Peyer's patch (tissue), 4 donors: ENCODE data around the gene SEMA4D. TPM values are rescaled to one million over a fixed set of nuclear protein-coding genes. Genes with fewer than 3 reads are reported as not detected.

ENCODE experiments used
- DNase-seq, 3 donors: peaks; one replicate each; pipeline ENCODE4 v3.0.0-alpha.2; 2017 to 2019
- H3K27ac ChIP-seq, 4 donors: fragments of 200-600 bp; sonication (generic); one replicate each; pipeline ENCODE4 v1.5.1; 2016 to 2019
- H3K27me3 ChIP-seq, 2 donors: fragments of 200-600 bp; sonication (generic); one replicate each; pipeline ENCODE4 v1.5.1; 2019
- H3K36me3 ChIP-seq, 3 donors: fragments of 200-600 bp; sonication (generic); one replicate each; pipeline ENCODE4 v1.5.1; 2016 to 2019
- H3K4me1 ChIP-seq, 4 donors: fragments of 200-600 bp; sonication (generic); one replicate each; pipeline ENCODE4 v1.5.1; 2016 to 2019
- H3K4me3 ChIP-seq, 4 donors: fragments of 200-600 bp; sonication (generic); 1 replicate in 3 of 4; 2 replicates in 1 of 4; pipeline ENCODE4 v1.5.1; 2016 to 2019; ENCODE audit warnings: mild to moderate bottlenecking in 1 of 4
- H3K9me3 ChIP-seq, 4 donors: fragments of 200-600 bp; sonication (generic); one replicate each; pipeline ENCODE4 v1.5.1; 2016 to 2019; ENCODE audit warnings: mild to moderate bottlenecking in 1 of 4
- POLR2A ChIP-seq, 2 donors: fragments of 450-650 bp; IDR thresholded peaks; one replicate each; pipeline ENCODE4 v1.5.1; 2017; ENCODE audit warnings: antibody characterized with exemption in 2 of 2, mild to moderate bottlenecking in 2 of 2, moderate library complexity in 2 of 2
- total RNA-seq, 4 donors: library from RNA; depleted of rRNA; stranded (reverse); fragments of >200 nt; gene quantifications; one replicate each; pipeline ENCODE4 v1.1.0, GENCODE V29; 2016
- TF ChIP-seq, protein P1 (sequence below), 6 experiments: fragments of 450-650 bp in 4 of 6; fragments of 200-600 bp in 2 of 6; sonication (generic) in 1 of 6; IDR thresholded peaks; one replicate each; pipeline ENCODE4 v1.5.1; 2017 to 2019; ENCODE audit warnings: antibody characterized with exemption in 6 of 6, mild to moderate bottlenecking in 3 of 6, moderate library complexity in 1 of 6

SEMA4D gene
- total RNA-seq, 4 donors from 2014 or later: 24.3 to 124 (median 30.0) TPM

DNA sequence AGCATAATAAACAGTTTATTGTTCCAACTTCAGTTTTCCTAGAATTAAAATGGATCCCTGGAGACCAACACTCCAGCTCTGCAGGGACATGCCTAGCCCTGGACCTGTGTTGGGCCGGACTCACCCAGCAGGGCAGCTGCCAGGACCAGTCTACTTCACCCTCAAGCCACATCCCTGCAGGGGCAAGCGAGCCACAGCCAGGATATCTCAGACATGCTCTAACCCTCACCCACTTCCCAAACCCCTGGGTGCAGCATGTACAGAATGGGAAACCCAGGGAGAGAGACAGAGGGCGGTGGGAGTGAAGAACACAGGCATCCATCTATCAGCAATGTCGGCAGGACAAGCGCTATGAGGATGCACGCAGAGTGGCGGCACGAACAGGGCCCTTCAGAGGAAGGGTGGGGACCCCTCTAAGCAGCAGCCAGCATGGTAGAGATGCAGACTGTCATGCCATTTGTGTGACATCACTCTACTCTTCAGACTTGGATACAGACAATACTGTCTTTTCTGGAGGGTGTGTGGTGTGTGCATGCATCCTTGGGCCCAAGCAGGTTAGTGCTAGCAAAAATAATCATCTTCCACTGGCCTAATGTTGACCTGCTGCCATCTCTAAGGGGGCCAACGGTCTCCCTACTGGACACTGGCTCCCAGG lies 83.1 kb downstream of the SEMA4D start:
- H3K27ac ChIP-seq: no peak overlapping the region
- no peaks in the 10 kb centered on the region for H3K27me3 ChIP-seq
- no peak overlapping the region for H3K4me3 ChIP-seq
- H3K36me3 ChIP-seq: no peaks in the 10 kb centered on the region
- H3K9me3 ChIP-seq: no peaks in the 10 kb centered on the region
- TF ChIP-seq, protein P1, sequence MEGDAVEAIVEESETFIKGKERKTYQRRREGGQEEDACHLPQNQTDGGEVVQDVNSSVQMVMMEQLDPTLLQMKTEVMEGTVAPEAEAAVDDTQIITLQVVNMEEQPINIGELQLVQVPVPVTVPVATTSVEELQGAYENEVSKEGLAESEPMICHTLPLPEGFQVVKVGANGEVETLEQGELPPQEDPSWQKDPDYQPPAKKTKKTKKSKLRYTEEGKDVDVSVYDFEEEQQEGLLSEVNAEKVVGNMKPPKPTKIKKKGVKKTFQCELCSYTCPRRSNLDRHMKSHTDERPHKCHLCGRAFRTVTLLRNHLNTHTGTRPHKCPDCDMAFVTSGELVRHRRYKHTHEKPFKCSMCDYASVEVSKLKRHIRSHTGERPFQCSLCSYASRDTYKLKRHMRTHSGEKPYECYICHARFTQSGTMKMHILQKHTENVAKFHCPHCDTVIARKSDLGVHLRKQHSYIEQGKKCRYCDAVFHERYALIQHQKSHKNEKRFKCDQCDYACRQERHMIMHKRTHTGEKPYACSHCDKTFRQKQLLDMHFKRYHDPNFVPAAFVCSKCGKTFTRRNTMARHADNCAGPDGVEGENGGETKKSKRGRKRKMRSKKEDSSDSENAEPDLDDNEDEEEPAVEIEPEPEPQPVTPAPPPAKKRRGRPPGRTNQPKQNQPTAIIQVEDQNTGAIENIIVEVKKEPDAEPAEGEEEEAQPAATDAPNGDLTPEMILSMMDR (IDR thresholded peaks at IDR 0.05): no peak
- peaks cover 0 to 26% (median 9%) of the 10 kb centered on the region in 4 donors for H3K4me1 ChIP-seq
- no peak for DNase-seq

DNA sequence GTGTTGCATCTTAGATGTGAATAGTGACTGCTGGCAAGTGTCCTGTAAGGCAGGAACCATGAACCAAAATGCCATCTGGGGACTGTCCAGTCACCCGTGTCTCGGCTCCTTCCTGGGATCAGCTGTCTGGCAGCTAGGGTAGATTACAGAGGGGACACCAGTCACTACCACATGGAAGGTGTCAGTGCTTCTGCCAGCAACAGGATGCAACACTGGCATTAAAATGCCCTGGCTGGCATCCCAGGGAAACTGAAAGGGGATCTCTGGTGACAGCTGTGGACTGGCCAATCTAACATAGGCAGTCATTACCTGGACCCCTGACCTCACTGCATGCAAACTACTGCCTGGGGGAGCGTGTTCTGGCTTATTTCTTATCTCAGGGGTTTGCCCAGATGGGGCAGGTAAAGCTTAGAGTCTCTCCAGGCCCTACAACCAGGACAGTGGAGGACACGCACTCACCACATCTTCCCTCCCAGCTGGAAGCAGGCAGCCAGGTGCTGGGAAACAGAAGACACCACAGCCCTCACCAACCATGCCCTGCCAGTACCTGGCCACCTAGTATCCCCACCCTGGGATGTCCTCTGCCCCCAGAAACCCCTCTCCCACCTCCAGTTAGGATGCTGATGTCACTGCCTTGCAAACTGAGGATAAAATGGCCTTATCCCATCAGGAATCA lies 83.8 kb downstream of the SEMA4D start:
- Histone ChIP-seq H3K9me3 (no peaks in the 10 kb centered on the region), H3K4me1 (peaks cover 0 to 26% (median 14%) of the 10 kb centered on the region in 4 donors), H3K27ac (no peak overlapping the region), H3K27me3 (no peaks in the 10 kb centered on the region), H3K4me3 (no peak overlapping the region), H3K36me3 (no peaks in the 10 kb centered on the region)
- TF ChIP-seq POLR2A (IDR thresholded peaks at IDR 0.05): no peak
- TF ChIP-seq, protein P1 (IDR thresholded peaks at IDR 0.05): no peak
- no peak for DNase-seq

DNA sequence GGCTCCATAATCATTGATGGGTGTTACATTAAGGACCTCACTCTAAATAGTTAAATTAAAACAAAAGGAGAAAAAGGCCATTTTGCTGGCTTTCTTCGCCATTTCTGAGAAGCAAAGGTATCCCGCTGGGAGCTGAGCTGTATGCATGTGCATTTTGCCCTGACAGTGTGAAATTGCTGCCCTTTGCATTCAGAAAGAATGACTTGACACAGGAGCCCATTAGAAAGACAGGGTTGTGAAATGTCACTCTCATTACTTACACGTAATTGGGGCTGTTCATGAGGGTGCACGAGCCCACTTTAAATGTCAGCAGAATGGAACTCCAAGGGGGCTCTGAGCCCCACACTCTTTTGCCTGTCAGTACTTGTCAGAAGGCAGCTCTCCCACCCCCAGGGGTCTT lies 85.0 kb downstream of the SEMA4D start:
- Histone ChIP-seq H3K36me3 (no peaks in the 10 kb centered on the region), H3K27ac (no peak overlapping the region)

DNA sequence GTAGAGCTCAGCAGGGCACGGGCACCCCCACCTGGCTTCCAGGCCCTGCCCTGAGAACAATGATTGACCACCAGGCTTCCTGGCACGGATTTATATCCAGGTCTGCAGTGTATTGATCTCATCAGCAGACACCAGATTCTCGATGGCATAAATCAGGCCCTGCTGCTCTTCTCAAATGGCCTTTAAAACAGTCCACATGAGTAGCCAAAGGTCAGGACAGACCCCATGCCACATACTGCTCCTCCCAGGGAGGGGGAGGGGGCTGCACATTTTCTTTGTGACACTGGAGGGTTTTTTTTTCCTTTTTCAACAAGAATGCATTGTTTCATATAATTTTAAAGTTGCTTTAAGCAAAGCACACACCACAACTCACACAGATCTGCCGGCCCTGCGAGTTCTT lies 85.4 kb downstream of the SEMA4D start:
- Histone ChIP-seq H3K27me3 (no peaks in the 10 kb centered on the region), H3K36me3 (no peaks in the 10 kb centered on the region), H3K9me3 (no peaks in the 10 kb centered on the region), H3K4me3 (no peak overlapping the region), H3K27ac (no peak overlapping the region), H3K4me1 (peaks cover 0 to 29% (median 16%) of the 10 kb centered on the region in 4 donors)
- DNase-seq: no peak
- TF ChIP-seq POLR2A (IDR thresholded peaks at IDR 0.05): no peak
- TF ChIP-seq, protein P1 (IDR thresholded peaks at IDR 0.05): no peak

More for the DNA sequence above, 85.0 kb downstream of the SEMA4D start:
- H3K9me3 ChIP-seq: no peaks in the 10 kb centered on the region
- DNase-seq: no peak
- H3K4me3 ChIP-seq: no peak overlapping the region
- H3K4me1 ChIP-seq: peaks cover 0 to 29% (median 18%) of the 10 kb centered on the region in 4 donors
- H3K27me3 ChIP-seq: no peaks in the 10 kb centered on the region
- TF ChIP-seq, protein P1 (IDR thresholded peaks at IDR 0.05): no peak
- no peak for TF ChIP-seq POLR2A (IDR thresholded peaks at IDR 0.05)

DNA sequence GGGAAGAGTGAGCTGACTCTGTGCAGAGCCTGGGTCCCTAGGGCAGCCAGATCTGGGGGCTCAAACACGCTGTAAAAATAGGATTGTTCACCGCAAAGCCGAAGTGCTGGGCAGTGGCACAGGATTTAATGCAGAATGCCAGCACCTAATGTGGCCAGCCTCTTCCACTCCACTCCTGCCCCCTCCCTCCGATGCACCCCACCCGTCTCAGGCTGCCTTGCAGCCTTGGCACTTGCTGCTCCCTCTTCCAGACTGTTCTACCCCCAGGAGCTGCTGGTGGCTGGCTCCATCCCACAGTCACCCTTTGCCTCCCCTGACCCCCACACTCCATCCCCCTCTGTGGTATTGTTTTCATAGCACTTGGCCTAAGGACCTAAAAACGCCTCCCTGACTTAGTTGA lies 86.2 kb downstream of the SEMA4D start:
- H3K27ac ChIP-seq: no peak overlapping the region
- H3K27me3 ChIP-seq: no peaks in the 10 kb centered on the region
- no peak for DNase-seq
- no peaks in the 10 kb centered on the region for H3K36me3 ChIP-seq
- no peak for TF ChIP-seq POLR2A (IDR thresholded peaks at IDR 0.05)
- TF ChIP-seq, protein P1 (IDR thresholded peaks at IDR 0.05): no peak
- peaks cover 0 to 29% (median 17%) of the 10 kb centered on the region in 4 donors for H3K4me1 ChIP-seq
- H3K4me3 ChIP-seq: no peak overlapping the region
- peaks cover 0 to 5% (median 0%) of the 10 kb centered on the region in 4 donors for H3K9me3 ChIP-seq
